MCF 10A (cell line): ENCODE data around the gene MPDU1. TPM values are rescaled to one million over a fixed set of nuclear protein-coding genes. Genes with fewer than 3 reads are reported as not detected.

Experiments used
- BruUV-seq: library from RNA; stranded (reverse); fragments of 400-500 nt; replicated peaks from 2 replicates; lab custom pipeline; 2021; lab: Mats Ljungman, UMichigan
- CTCF ChIA-PET: fragments of 300-600 bp; sonication (Branson Sonifier 250); formaldehyde crosslinking; extraction: SDS; loops from one replicate; lab custom pipeline; 2021; ENCODE audit warnings: antibody characterized with exemption, inconsistent platforms; lab: Yijun Ruan, JAX
- POLR2A ChIA-PET: fragments of 300-600, 350-650 bp; sonication (Branson Sonifier 250); formaldehyde crosslinking; extraction: SDS; loops from one replicate; lab custom pipeline; 2020; ENCODE audit warnings: antibody characterized with exemption, inconsistent platforms; lab: Yijun Ruan, JAX
- DNase-seq: peaks from one replicate; pipeline ENCODE4 v3.0.0-alpha.2; 2018; ENCODE audit not compliant: unreplicated experiment
- H3K27ac Mint-ChIP-seq: one replicate; pipeline ENCODE4 v1.8.0; 2022; ENCODE audit warnings: mild to moderate bottlenecking, low read depth, mixed read lengths; ENCODE audit not compliant: unreplicated experiment
- H3K27me3 Mint-ChIP-seq: one replicate; pipeline ENCODE4 v1.8.0; 2022; ENCODE audit warnings: mixed read lengths; ENCODE audit not compliant: insufficient read depth, unreplicated experiment
- H3K36me3 Mint-ChIP-seq: one replicate; pipeline ENCODE4 v1.8.0; 2022; ENCODE audit warnings: mild to moderate bottlenecking, moderate library complexity, mixed read lengths; ENCODE audit not compliant: insufficient read depth, unreplicated experiment
- H3K4me1 Mint-ChIP-seq: one replicate; pipeline ENCODE4 v1.8.0; 2022; ENCODE audit warnings: mixed read lengths; ENCODE audit not compliant: insufficient read depth, unreplicated experiment
- H3K4me3 Mint-ChIP-seq: one replicate; pipeline ENCODE4 v1.8.0; 2022; ENCODE audit warnings: mild to moderate bottlenecking, moderate library complexity, mixed read lengths; ENCODE audit not compliant: unreplicated experiment
- H3K9me3 Mint-ChIP-seq: one replicate; pipeline ENCODE4 v1.8.0; 2022; ENCODE audit warnings: mixed read lengths; ENCODE audit not compliant: unreplicated experiment
- CTCF ChIP-seq: fragments of 200-600 bp; IDR thresholded peaks from one replicate; pipeline ENCODE4 v1.8.0; 2022; ENCODE audit warnings: antibody characterized with exemption, mild to moderate bottlenecking; ENCODE audit not compliant: unreplicated experiment
- intact Hi-C: fragments of 100-400 bp; cut with micrococcal nuclease; formaldehyde crosslinking; loops from 2 replicates; pipeline ENCODE4 v1.14.1; 2022
- total RNA-seq: library from RNA; stranded (reverse); gene quantifications from 2 replicates; pipeline ENCODE4 v1.2.3, GENCODE V29; 2022

MPDU1 gene
- total RNA-seq, 1 experiment from 2014 or later: 56.5 TPM

GRCh38 chr17:7541074-7541621 lies 42.5 kb upstream of the MPDU1 start:
- CTCF ChIA-PET: interaction anchor here (0.6 to 1.8 kb wide), 2 partner anchors 20 to 26 kb away, joined by 3 to 5 read pairs; no protein-coding TSS in a partner anchor
- no peak for TF ChIP-seq CTCF
- Mint-ChIP-seq H3K27ac (no peak overlapping the region), H3K9me3 (peaks cover 7% of the 10 kb centered on the region), H3K4me1 (no peaks in the 10 kb centered on the region), H3K36me3 (no peaks in the 10 kb centered on the region), H3K27me3 (peaks cover 14% of the 10 kb centered on the region), H3K4me3 (no peak overlapping the region)
- intact Hi-C loops: no loop called here
- DNase-seq: no peak
- POLR2A ChIA-PET: interaction anchor here (0.5 to 1.2 kb wide), 2 partner anchors 8 to 46 kb away, joined by 3 read pairs; no protein-coding TSS in a partner anchor
- no TSS peak for BruUV-seq

GRCh38 chr17:7544911-7545310 lies 38.7 kb upstream of the MPDU1 start:
- DNase-seq: no peak
- Mint-ChIP-seq H3K27ac (no peak overlapping the region), H3K36me3 (no peaks in the 10 kb centered on the region), H3K4me3 (no peak overlapping the region), H3K27me3 (peaks cover 14% of the 10 kb centered on the region), H3K9me3 (no peaks in the 10 kb centered on the region), H3K4me1 (no peaks in the 10 kb centered on the region)
- POLR2A ChIA-PET: interaction anchor here (0.6 to 1.2 kb wide), 4 partner anchors 13 to 195 kb away, joined by 3 to 4 read pairs (median 3); no protein-coding TSS in a partner anchor
- TF ChIP-seq CTCF: no peak
- CTCF ChIA-PET: interaction anchor here (0.7 to 3.6 kb wide), 2 partner anchors 15 to 27 kb away, joined by 3 to 14 read pairs; no protein-coding TSS in a partner anchor
- intact Hi-C loops: no loop called here
- BruUV-seq: no TSS peak

- POLR2A ChIA-PET: interaction anchor here (0.6 to 2.5 kb wide), 6 partner anchors 8 to 134 kb away, joined by 3 to 12 read pairs (median 4); no protein-coding TSS in a partner anchor
- H3K4me3 Mint-ChIP-seq: peak within 1 kb of the TSS; percentile 62
- H3K4me1 Mint-ChIP-seq: no peaks in the 10 kb centered on the region
- H3K27me3 Mint-ChIP-seq: peaks cover 2% of the 10 kb centered on the region
- no TSS peak for BruUV-seq
- CTCF ChIA-PET: interaction anchor here (0.5 to 4.4 kb wide), 6 partner anchors 11 to 152 kb away, joined by 3 to 22 read pairs (median 6); partner anchors contain the start of gene SENP3
- peak; percentile 30 for DNase-seq
- H3K36me3 Mint-ChIP-seq: no peaks in the 10 kb centered on the region
- no peak for TF ChIP-seq CTCF
- intact Hi-C loops: no loop called here
- no peaks in the 10 kb centered on the region for H3K9me3 Mint-ChIP-seq
- no peak within 1 kb of the TSS for H3K27ac Mint-ChIP-seq
Measured at GRCh38 chr17:7548585-7549400, 34.9 kb upstream of the MPDU1 start, which contains the start of gene TNFSF12. Gene TNFSF12 (plus strand): TSS chr17:7549058. CDS start chr17:7549154, 96 bp downstream.
